A673 (cell line): ENCODE data around the gene ATP2B2. TPM values are rescaled to one million over a fixed set of nuclear protein-coding genes. Genes with fewer than 3 reads are reported as not detected.

Experiments used
- BruUV-seq: library from RNA; stranded (reverse); fragments of 400-500 nt; replicated peaks from 2 replicates; lab custom pipeline; 2021; lab: Mats Ljungman, UMichigan
- CTCF ChIA-PET: fragments of 300-600 bp; sonication (Branson Sonifier 250); formaldehyde crosslinking; loops from one replicate; lab custom pipeline; 2022; ENCODE audit warnings: antibody characterized with exemption; lab: Charles Lee
- POLR2A ChIA-PET: fragments of 300-600 bp; sonication (Branson Sonifier 250); formaldehyde crosslinking; loops from one replicate; lab custom pipeline; 2022; ENCODE audit warnings: antibody characterized with exemption; ENCODE audit not compliant: low non-redundant PET; lab: Charles Lee
- DNase-seq: peaks from one replicate; pipeline ENCODE4 v3.0.0-alpha.2; 2015; ENCODE audit warnings: low spot score
- H3K27ac ChIP-seq: fragments of 200-600 bp; sonication (generic); 2 replicates; pipeline ENCODE4 v1.5.1; 2016; ENCODE audit warnings: mixed run types, low read depth, mild to moderate bottlenecking, mixed read lengths, antibody characterized with exemption, low read length; ENCODE audit not compliant: poor library complexity, severe bottlenecking
- H3K27me3 ChIP-seq: fragments of 200-600 bp; sonication (generic); replicated peaks from 2 replicates; pipeline ENCODE4 v1.6.1; 2017; ENCODE audit warnings: mixed run types, low read depth, mild to moderate bottlenecking, mixed read lengths, antibody characterized with exemption, low read length; ENCODE audit not compliant: insufficient read depth, poor library complexity
- H3K36me3 ChIP-seq: fragments of 200-600 bp; sonication (generic); 2 replicates; pipeline ENCODE4 v1.6.1; 2016; ENCODE audit warnings: mixed run types, mild to moderate bottlenecking, mixed read lengths, antibody characterized with exemption, low read length; ENCODE audit not compliant: insufficient read depth, poor library complexity, severe bottlenecking
- H3K4me1 ChIP-seq: fragments of 200-600 bp; sonication (generic); 2 replicates; pipeline ENCODE4 v1.6.1; 2017; ENCODE audit warnings: mixed run types, mild to moderate bottlenecking, mixed read lengths, antibody characterized with exemption, low read length; ENCODE audit not compliant: insufficient read depth, poor library complexity, severe bottlenecking
- H3K4me3 ChIP-seq: fragments of 200-600 bp; sonication (generic); 2 replicates; pipeline ENCODE4 v1.5.1; 2016; ENCODE audit warnings: low read depth, mixed run types, mild to moderate bottlenecking, mixed read lengths, low read length; ENCODE audit not compliant: poor library complexity, severe bottlenecking
- H3K9me3 ChIP-seq: fragments of 200-600 bp; sonication (generic); 2 replicates; pipeline ENCODE4 v1.6.1; 2016; ENCODE audit warnings: mixed run types, low read depth, mild to moderate bottlenecking, mixed read lengths, antibody characterized with exemption, low read length; ENCODE audit not compliant: poor library complexity, severe bottlenecking
- CTCF ChIP-seq: fragments of 300-800, 200-600 bp; sonication (generic); conservative IDR thresholded peaks from 2 replicates; pipeline ENCODE4 v1.5.1; 2017; ENCODE audit warnings: low read depth, mild to moderate bottlenecking, antibody characterized with exemption, low read length, moderate library complexity, mixed read lengths
- EZH2 ChIP-seq: fragments of 200-600 bp; sonication (generic); IDR thresholded peaks from 2 replicates; pipeline ENCODE4 v1.6.1; 2017; ENCODE audit warnings: borderline replicate concordance, low read depth, mild to moderate bottlenecking, mixed read lengths, antibody characterized with exemption, low read length; ENCODE audit not compliant: poor library complexity, severe bottlenecking
- intact Hi-C: fragments of 100-400 bp; cut with micrococcal nuclease; formaldehyde crosslinking; loops from one replicate; pipeline ENCODE4 v1.10.0; 2022; ENCODE audit not compliant: unreplicated experiment
- total RNA-seq: library from RNA; stranded (reverse); gene quantifications from 2 replicates; pipeline ENCODE4 v1.2.3, GENCODE V29; 2021

Gene ATP2B2
- total RNA-seq, 1 experiment from 2014 or later, result 0.17 TPM

DNA sequence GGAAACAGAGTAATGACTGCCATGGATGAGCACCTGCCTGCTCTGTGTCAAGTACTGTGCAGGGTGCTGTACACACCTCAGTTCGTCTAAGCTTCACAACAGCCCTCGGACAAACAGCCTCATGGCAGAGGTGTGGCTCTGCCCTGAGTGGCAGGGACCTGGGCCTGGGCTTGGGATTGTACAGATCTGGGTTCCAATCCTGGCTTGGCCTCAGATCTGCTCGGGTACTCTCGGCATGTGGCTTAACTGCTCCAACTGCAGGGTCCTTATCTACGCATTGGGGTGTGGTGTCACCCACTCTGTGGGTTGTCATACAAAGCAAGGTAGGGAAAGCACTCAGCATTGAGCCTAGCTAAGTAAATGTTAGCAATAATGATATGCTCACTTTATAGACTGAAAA, 137.9 kb downstream of the ATP2B2 start:
- BruUV-seq, result no TSS peak
- CTCF ChIA-PET, result no interaction called here
- Histone ChIP-seq H3K36me3 (no peaks in the 10 kb centered on the region), H3K27me3 (no peaks in the 10 kb centered on the region), H3K27ac (no peak overlapping the region), H3K9me3 (no peaks in the 10 kb centered on the region), H3K4me3 (no peak overlapping the region), H3K4me1 (no peaks in the 10 kb centered on the region)
- intact Hi-C loops, result no loop called here
- TF ChIP-seq EZH2 (no peak), CTCF (no peak)
- POLR2A ChIA-PET, result no interaction called here
- DNase-seq, result no peak

GRCh38 chr3:10366651-10367101, 138.7 kb downstream of the ATP2B2 start:
- Histone ChIP-seq H3K27me3 (no peaks in the 10 kb centered on the region), H3K4me1 (no peaks in the 10 kb centered on the region), H3K9me3 (no peaks in the 10 kb centered on the region), H3K27ac (no peak overlapping the region), H3K36me3 (no peaks in the 10 kb centered on the region), H3K4me3 (no peak overlapping the region)
- BruUV-seq, result no TSS peak
- ChIA-PET POLR2A (interaction anchor here (0.6 kb wide), 1 partner anchor 27 kb away, joined by 6 read pairs; no protein-coding TSS in a partner anchor), CTCF (no interaction called here)
- intact Hi-C loops, result no loop called here
- no peak for DNase-seq
- TF ChIP-seq CTCF, result no peak
- TF ChIP-seq EZH2, result no peak

DNA sequence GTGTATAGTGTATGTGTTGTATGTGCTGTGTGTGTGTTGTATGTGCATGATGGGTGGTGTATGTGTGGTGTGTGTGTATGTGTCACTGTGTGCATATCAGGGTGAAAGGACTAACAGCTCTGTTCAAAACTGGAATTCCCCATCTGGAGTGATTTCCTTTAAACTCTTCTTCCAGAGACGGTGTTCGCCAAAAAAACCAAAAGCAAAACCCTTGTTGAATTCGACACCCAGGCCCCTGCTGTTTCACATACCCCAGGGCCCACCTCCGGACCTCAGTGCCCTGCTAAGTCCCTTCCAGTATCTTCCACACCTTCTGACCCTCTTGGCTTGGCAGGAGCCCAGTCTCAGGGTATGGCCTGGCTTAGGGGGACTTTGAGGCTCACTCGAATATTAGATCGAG, 139.6 kb downstream of the ATP2B2 start:
- intact Hi-C loops, result no loop called here
- Histone ChIP-seq H3K4me1 (no peaks in the 10 kb centered on the region), H3K9me3 (no peaks in the 10 kb centered on the region), H3K4me3 (no peak overlapping the region), H3K27ac (no peak overlapping the region), H3K27me3 (no peaks in the 10 kb centered on the region), H3K36me3 (no peaks in the 10 kb centered on the region)
- ChIA-PET CTCF (no interaction called here), POLR2A (no interaction called here)
- no peak for TF ChIP-seq EZH2
- no peak for TF ChIP-seq CTCF
- DNase-seq, result no peak
- BruUV-seq, result no TSS peak
